HCT116 (cell line): ENCODE data around the gene ATXN7L1. TPM values are rescaled to one million over a fixed set of nuclear protein-coding genes. Genes with fewer than 3 reads are reported as not detected.

Source experiments
- ATAC-seq: fragments of 200-7000 bp; cut with Tn5 transposase; 2 replicates; pipeline ENCODE4 v1.9.1; 2020; ENCODE audit warnings: mild to moderate bottlenecking, moderate library complexity
- BruUV-seq: library from RNA; stranded (reverse); fragments of 400-500 nt; replicated peaks from 2 replicates; lab custom pipeline; 2021; lab: Mats Ljungman, UMichigan
- CTCF ChIA-PET: fragments of 300-600 bp; sonication (Branson Sonifier 250); formaldehyde crosslinking; loops from one replicate; lab custom pipeline; 2021; ENCODE audit warnings: antibody characterized with exemption; lab: Charles Lee
- POLR2A ChIA-PET: fragments of 300-600, 350-600 bp; sonication (Branson Sonifier 250); formaldehyde crosslinking; loops from one replicate; lab custom pipeline; 2021; ENCODE audit warnings: antibody characterized with exemption; lab: Charles Lee
- RAD21 ChIA-PET, 2 experiments: fragments of 300-600 bp; sonication (Branson Sonifier 250); formaldehyde crosslinking; loops; one replicate each; lab custom pipeline; 2023; ENCODE audit warnings: low total read pairs in 2 of 2; ENCODE audit not compliant: uncharacterized antibody in 2 of 2, unreplicated experiment in 2 of 2, low non-redundant PET in 1 of 2; lab: Charles Lee
- DNase-seq: peaks from one replicate; pipeline ENCODE4 v3.0.0-alpha.2; 2010; ENCODE audit warnings: low read depth, low spot score
- H2AFZ ChIP-seq: fragments of 200-600 bp; shearing (Covaris generic), sonication (generic); 2 replicates; pipeline ENCODE4 v1.6.1; 2017; ENCODE audit warnings: low read depth, mixed run types, mixed read lengths, antibody characterized with exemption, low read length; ENCODE audit not compliant: poor library complexity, severe bottlenecking
- H3K27ac ChIP-seq: 2 replicates; pipeline ENCODE4 v1.5.1; 2012; ENCODE audit warnings: low read depth, low read length
- H3K27me3 ChIP-seq: fragments of 200-600 bp; sonication (generic); 2 replicates; pipeline ENCODE4 v1.6.1; 2016; ENCODE audit warnings: mixed run types, low read length, mixed read lengths; ENCODE audit not compliant: insufficient read depth
- H3K36me3 ChIP-seq, 2 experiments: fragments of 200-500 bp in 1 of 2; fragments of 200-600 bp in 1 of 2; sonication (Bioruptor generic) in 1 of 2; sonication (generic) in 1 of 2; 2 replicates each; pipeline versions ENCODE4 v1.5.1 to v1.6.1; 2014 to 2016; ENCODE audit warnings: low read length in 2 of 2, inconsistent platforms in 1 of 2, mixed read lengths in 1 of 2, mixed run types in 1 of 2; ENCODE audit not compliant: insufficient read depth in 2 of 2, control insufficient read depth in 1 of 2
- H3K4me1 ChIP-seq, 2 experiments: fragments of 200-600 bp in 1 of 2; sonication (generic) in 1 of 2; 2 replicates each; pipeline versions ENCODE4 v1.5.1 to v1.6.1; 2012 to 2017; ENCODE audit warnings: low read length in 2 of 2, inconsistent platforms in 1 of 2, mild to moderate bottlenecking in 1 of 2, mixed read lengths in 1 of 2, mixed run types in 1 of 2, moderate library complexity in 1 of 2; ENCODE audit not compliant: insufficient read depth in 2 of 2, control insufficient read depth in 1 of 2
- H3K4me2 ChIP-seq: fragments of 200-600 bp; sonication (generic); 2 replicates; pipeline ENCODE4 v1.6.1; 2017; ENCODE audit warnings: mixed run types, low read length, mixed read lengths
- H3K4me3 ChIP-seq, 2 experiments: fragments of 200-600 bp in 1 of 2; sonication (generic) in 1 of 2; replicated peaks in 1 of 2; 2 replicates each; pipeline ENCODE4 v1.5.1; 2011 to 2016; ENCODE audit warnings: low read length in 2 of 2, control low read depth in 1 of 2, low read depth in 1 of 2, mild to moderate bottlenecking in 1 of 2, mixed read lengths in 1 of 2, mixed run types in 1 of 2
- H3K79me2 ChIP-seq: fragments of 200-600 bp; sonication (generic); 2 replicates; pipeline ENCODE4 v1.6.1; 2017; ENCODE audit warnings: mild to moderate bottlenecking, mixed run types, low read length, moderate library complexity, mixed read lengths; ENCODE audit not compliant: insufficient read depth
- H3K9ac ChIP-seq: fragments of 200-600 bp; sonication (generic); 2 replicates; pipeline ENCODE4 v1.6.1; 2016; ENCODE audit warnings: low read length, mixed read lengths
- H3K9me2 ChIP-seq: fragments of 200-600 bp; sonication (generic), shearing (Covaris generic); 2 replicates; pipeline ENCODE4 v1.6.1; 2017; ENCODE audit warnings: mixed run types, mild to moderate bottlenecking, moderate library complexity; ENCODE audit not compliant: insufficient read depth
- H3K9me3 ChIP-seq, 2 experiments: fragments of 200-500 bp in 1 of 2; fragments of 200-600 bp in 1 of 2; sonication (Bioruptor generic) in 1 of 2; sonication (generic) in 1 of 2; 2 replicates each; pipeline ENCODE4 v1.6.1; 2014 to 2017; ENCODE audit warnings: low read length in 2 of 2, mixed read lengths in 2 of 2, inconsistent platforms in 1 of 2, low read depth in 1 of 2, mild to moderate bottlenecking in 1 of 2, mixed run types in 1 of 2, moderate library complexity in 1 of 2; ENCODE audit not compliant: control insufficient read depth in 1 of 2, insufficient read depth in 1 of 2
- H4K20me1 ChIP-seq: fragments of 200-600 bp; sonication (generic), shearing (Covaris generic); 2 replicates; pipeline ENCODE4 v1.6.1; 2017; ENCODE audit warnings: mixed run types, mild to moderate bottlenecking, moderate library complexity; ENCODE audit not compliant: insufficient read depth
- FOSL1 ChIP-seq: IDR thresholded peaks from 2 replicates; pipeline ENCODE4 v1.6.1; 2012; ENCODE audit warnings: low read depth
- YY1 ChIP-seq: IDR thresholded peaks from 2 replicates; pipeline ENCODE4 v1.6.1; 2011; ENCODE audit warnings: low read length, low read depth, moderate library complexity, mild to moderate bottlenecking; ENCODE audit not compliant: insufficient replicate concordance; ENCODE audit errors: extremely low read depth
- ZFX ChIP-seq: fragments of 450-650 bp; IDR thresholded peaks from 2 replicates; pipeline ENCODE4 v1.6.1; 2017
- ZNF274 ChIP-seq: fragments of 200-500 bp; sonication (Bioruptor generic); IDR thresholded peaks from 2 replicates; pipeline ENCODE4 v1.6.1; 2014; ENCODE audit warnings: mild to moderate bottlenecking, low read depth, low read length, inconsistent platforms
- intact Hi-C: fragments of 100-400 bp; cut with micrococcal nuclease; formaldehyde crosslinking; loops from 2 replicates; pipeline ENCODE4 v1.10.0; 2022
- total RNA-seq: library from RNA; stranded (reverse); gene quantifications from one replicate; pipeline ENCODE4 v1.2.1, GENCODE V29; 2021; ENCODE audit not compliant: unreplicated experiment
- TF ChIP-seq, protein P1 (sequence below): IDR thresholded peaks from 2 replicates; pipeline ENCODE4 v1.6.1; 2011; ENCODE audit warnings: mild to moderate bottlenecking, low read length, moderate library complexity; ENCODE audit not compliant: insufficient replicate concordance; ENCODE audit errors: extremely low read depth
- TF ChIP-seq, protein P2 (sequence below): IDR thresholded peaks from 2 replicates; pipeline ENCODE4 v1.6.1; 2012; ENCODE audit warnings: low read depth

Gene ATXN7L1
- total RNA-seq, 1 experiment from 2014 or later: 11.5 TPM

DNA sequence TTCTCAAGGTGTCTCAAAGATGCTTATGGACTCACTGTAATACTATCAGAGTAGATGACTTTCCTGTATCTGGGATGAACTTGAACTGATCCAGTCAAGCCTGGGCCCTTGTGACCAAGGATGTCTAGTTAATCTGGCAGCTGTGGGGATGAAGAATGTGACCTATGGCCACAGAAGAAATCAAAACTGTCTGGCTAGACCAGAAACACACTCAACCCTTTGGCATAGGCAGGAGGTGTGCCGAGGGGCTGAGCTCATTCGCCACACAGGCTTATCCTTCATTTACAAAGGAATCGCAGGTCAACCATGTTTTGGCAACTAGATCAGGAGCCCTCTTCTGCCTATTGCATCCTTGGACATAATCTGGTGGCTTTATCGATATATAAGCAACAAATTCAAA lies 110.6 kb downstream of the ATXN7L1 start:
- Histone ChIP-seq H4K20me1 (no peaks in the 10 kb centered on the region), H3K79me2 (no peaks in the 10 kb centered on the region), H3K4me2 (no peak overlapping the region), H3K27ac (no peak overlapping the region), H3K9me2 (no peaks in the 10 kb centered on the region), H3K9me3 (no peaks in the 10 kb centered on the region), H3K27me3 (no peaks in the 10 kb centered on the region), H3K4me3 (no peak overlapping the region), H3K36me3 (no peaks in the 10 kb centered on the region), H3K9ac (no peak overlapping the region), H3K4me1 (peaks cover 18 to 49% of the 10 kb centered on the region in 2 experiments), H2AFZ (no peak overlapping the region)
- DNase-seq (no peak), ATAC-seq (no peak)
- ChIA-PET POLR2A (interaction anchor here (0.6 to 1.0 kb wide), 2 partner anchors 40 to 108 kb away, joined by 3 read pairs; no protein-coding TSS in a partner anchor), RAD21 (interaction anchor here in 1 of 2 experiments (1.5 kb wide), 1 partner anchor 39 kb away, joined by 4 read pairs; no protein-coding TSS in a partner anchor), CTCF (interaction anchor here (0.8 to 2.7 kb wide), 13 partner anchors 10 to 389 kb away, joined by 3 to 16 read pairs (median 4); partner anchors contain the start of gene ATXN7L1)
- BruUV-seq: no TSS peak
- intact Hi-C loops: no loop called here
- TF ChIP-seq FOSL1: no peak
- TF ChIP-seq ZNF274: no peak
- TF ChIP-seq, protein P1, sequence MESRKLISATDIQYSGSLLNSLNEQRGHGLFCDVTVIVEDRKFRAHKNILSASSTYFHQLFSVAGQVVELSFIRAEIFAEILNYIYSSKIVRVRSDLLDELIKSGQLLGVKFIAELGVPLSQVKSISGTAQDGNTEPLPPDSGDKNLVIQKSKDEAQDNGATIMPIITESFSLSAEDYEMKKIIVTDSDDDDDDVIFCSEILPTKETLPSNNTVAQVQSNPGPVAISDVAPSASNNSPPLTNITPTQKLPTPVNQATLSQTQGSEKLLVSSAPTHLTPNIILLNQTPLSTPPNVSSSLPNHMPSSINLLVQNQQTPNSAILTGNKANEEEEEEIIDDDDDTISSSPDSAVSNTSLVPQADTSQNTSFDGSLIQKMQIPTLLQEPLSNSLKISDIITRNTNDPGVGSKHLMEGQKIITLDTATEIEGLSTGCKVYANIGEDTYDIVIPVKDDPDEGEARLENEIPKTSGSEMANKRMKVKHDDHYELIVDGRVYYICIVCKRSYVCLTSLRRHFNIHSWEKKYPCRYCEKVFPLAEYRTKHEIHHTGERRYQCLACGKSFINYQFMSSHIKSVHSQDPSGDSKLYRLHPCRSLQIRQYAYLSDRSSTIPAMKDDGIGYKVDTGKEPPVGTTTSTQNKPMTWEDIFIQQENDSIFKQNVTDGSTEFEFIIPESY: no peak
- no peak for TF ChIP-seq YY1
- TF ChIP-seq ZFX: no peak
- TF ChIP-seq, protein P2, sequence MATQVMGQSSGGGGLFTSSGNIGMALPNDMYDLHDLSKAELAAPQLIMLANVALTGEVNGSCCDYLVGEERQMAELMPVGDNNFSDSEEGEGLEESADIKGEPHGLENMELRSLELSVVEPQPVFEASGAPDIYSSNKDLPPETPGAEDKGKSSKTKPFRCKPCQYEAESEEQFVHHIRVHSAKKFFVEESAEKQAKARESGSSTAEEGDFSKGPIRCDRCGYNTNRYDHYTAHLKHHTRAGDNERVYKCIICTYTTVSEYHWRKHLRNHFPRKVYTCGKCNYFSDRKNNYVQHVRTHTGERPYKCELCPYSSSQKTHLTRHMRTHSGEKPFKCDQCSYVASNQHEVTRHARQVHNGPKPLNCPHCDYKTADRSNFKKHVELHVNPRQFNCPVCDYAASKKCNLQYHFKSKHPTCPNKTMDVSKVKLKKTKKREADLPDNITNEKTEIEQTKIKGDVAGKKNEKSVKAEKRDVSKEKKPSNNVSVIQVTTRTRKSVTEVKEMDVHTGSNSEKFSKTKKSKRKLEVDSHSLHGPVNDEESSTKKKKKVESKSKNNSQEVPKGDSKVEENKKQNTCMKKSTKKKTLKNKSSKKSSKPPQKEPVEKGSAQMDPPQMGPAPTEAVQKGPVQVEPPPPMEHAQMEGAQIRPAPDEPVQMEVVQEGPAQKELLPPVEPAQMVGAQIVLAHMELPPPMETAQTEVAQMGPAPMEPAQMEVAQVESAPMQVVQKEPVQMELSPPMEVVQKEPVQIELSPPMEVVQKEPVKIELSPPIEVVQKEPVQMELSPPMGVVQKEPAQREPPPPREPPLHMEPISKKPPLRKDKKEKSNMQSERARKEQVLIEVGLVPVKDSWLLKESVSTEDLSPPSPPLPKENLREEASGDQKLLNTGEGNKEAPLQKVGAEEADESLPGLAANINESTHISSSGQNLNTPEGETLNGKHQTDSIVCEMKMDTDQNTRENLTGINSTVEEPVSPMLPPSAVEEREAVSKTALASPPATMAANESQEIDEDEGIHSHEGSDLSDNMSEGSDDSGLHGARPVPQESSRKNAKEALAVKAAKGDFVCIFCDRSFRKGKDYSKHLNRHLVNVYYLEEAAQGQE: no peak
